HCT116 (cell line): ENCODE data around the gene DUOXA2. TPM values are rescaled to one million over a fixed set of nuclear protein-coding genes. Genes with fewer than 3 reads are reported as not detected.

Source experiments
- ATAC-seq: fragments of 200-7000 bp; cut with Tn5 transposase; 2 replicates; pipeline ENCODE4 v1.9.1; 2020; ENCODE audit warnings: mild to moderate bottlenecking, moderate library complexity
- BruUV-seq: library from RNA; stranded (reverse); fragments of 400-500 nt; replicated peaks from 2 replicates; lab custom pipeline; 2021; lab: Mats Ljungman, UMichigan
- CTCF ChIA-PET: fragments of 300-600 bp; sonication (Branson Sonifier 250); formaldehyde crosslinking; loops from one replicate; lab custom pipeline; 2021; ENCODE audit warnings: antibody characterized with exemption; lab: Charles Lee
- POLR2A ChIA-PET: fragments of 300-600, 350-600 bp; sonication (Branson Sonifier 250); formaldehyde crosslinking; loops from one replicate; lab custom pipeline; 2021; ENCODE audit warnings: antibody characterized with exemption; lab: Charles Lee
- RAD21 ChIA-PET, 2 experiments: fragments of 300-600 bp; sonication (Branson Sonifier 250); formaldehyde crosslinking; loops; one replicate each; lab custom pipeline; 2023; ENCODE audit warnings: low total read pairs in 2 of 2; ENCODE audit not compliant: uncharacterized antibody in 2 of 2, unreplicated experiment in 2 of 2, low non-redundant PET in 1 of 2; lab: Charles Lee
- DNase-seq: peaks from one replicate; pipeline ENCODE4 v3.0.0-alpha.2; 2010; ENCODE audit warnings: low read depth, low spot score
- H2AFZ ChIP-seq: fragments of 200-600 bp; shearing (Covaris generic), sonication (generic); 2 replicates; pipeline ENCODE4 v1.6.1; 2017; ENCODE audit warnings: low read depth, mixed run types, mixed read lengths, antibody characterized with exemption, low read length; ENCODE audit not compliant: poor library complexity, severe bottlenecking
- H3K27ac ChIP-seq: 2 replicates; pipeline ENCODE4 v1.5.1; 2012; ENCODE audit warnings: low read depth, low read length
- H3K27me3 ChIP-seq: fragments of 200-600 bp; sonication (generic); 2 replicates; pipeline ENCODE4 v1.6.1; 2016; ENCODE audit warnings: mixed run types, low read length, mixed read lengths; ENCODE audit not compliant: insufficient read depth
- H3K36me3 ChIP-seq, 2 experiments: fragments of 200-500 bp in 1 of 2; fragments of 200-600 bp in 1 of 2; sonication (Bioruptor generic) in 1 of 2; sonication (generic) in 1 of 2; 2 replicates each; pipeline versions ENCODE4 v1.5.1 to v1.6.1; 2014 to 2016; ENCODE audit warnings: low read length in 2 of 2, inconsistent platforms in 1 of 2, mixed read lengths in 1 of 2, mixed run types in 1 of 2; ENCODE audit not compliant: insufficient read depth in 2 of 2, control insufficient read depth in 1 of 2
- H3K4me1 ChIP-seq, 2 experiments: fragments of 200-600 bp in 1 of 2; sonication (generic) in 1 of 2; 2 replicates each; pipeline versions ENCODE4 v1.5.1 to v1.6.1; 2012 to 2017; ENCODE audit warnings: low read length in 2 of 2, inconsistent platforms in 1 of 2, mild to moderate bottlenecking in 1 of 2, mixed read lengths in 1 of 2, mixed run types in 1 of 2, moderate library complexity in 1 of 2; ENCODE audit not compliant: insufficient read depth in 2 of 2, control insufficient read depth in 1 of 2
- H3K4me2 ChIP-seq: fragments of 200-600 bp; sonication (generic); 2 replicates; pipeline ENCODE4 v1.6.1; 2017; ENCODE audit warnings: mixed run types, low read length, mixed read lengths
- H3K4me3 ChIP-seq, 2 experiments: fragments of 200-600 bp in 1 of 2; sonication (generic) in 1 of 2; replicated peaks in 1 of 2; 2 replicates each; pipeline ENCODE4 v1.5.1; 2011 to 2016; ENCODE audit warnings: low read length in 2 of 2, control low read depth in 1 of 2, low read depth in 1 of 2, mild to moderate bottlenecking in 1 of 2, mixed read lengths in 1 of 2, mixed run types in 1 of 2
- H3K79me2 ChIP-seq: fragments of 200-600 bp; sonication (generic); 2 replicates; pipeline ENCODE4 v1.6.1; 2017; ENCODE audit warnings: mild to moderate bottlenecking, mixed run types, low read length, moderate library complexity, mixed read lengths; ENCODE audit not compliant: insufficient read depth
- H3K9ac ChIP-seq: fragments of 200-600 bp; sonication (generic); 2 replicates; pipeline ENCODE4 v1.6.1; 2016; ENCODE audit warnings: low read length, mixed read lengths
- H3K9me2 ChIP-seq: fragments of 200-600 bp; sonication (generic), shearing (Covaris generic); 2 replicates; pipeline ENCODE4 v1.6.1; 2017; ENCODE audit warnings: mixed run types, mild to moderate bottlenecking, moderate library complexity; ENCODE audit not compliant: insufficient read depth
- H3K9me3 ChIP-seq, 2 experiments: fragments of 200-500 bp in 1 of 2; fragments of 200-600 bp in 1 of 2; sonication (Bioruptor generic) in 1 of 2; sonication (generic) in 1 of 2; 2 replicates each; pipeline ENCODE4 v1.6.1; 2014 to 2017; ENCODE audit warnings: low read length in 2 of 2, mixed read lengths in 2 of 2, inconsistent platforms in 1 of 2, low read depth in 1 of 2, mild to moderate bottlenecking in 1 of 2, mixed run types in 1 of 2, moderate library complexity in 1 of 2; ENCODE audit not compliant: control insufficient read depth in 1 of 2, insufficient read depth in 1 of 2
- H4K20me1 ChIP-seq: fragments of 200-600 bp; sonication (generic), shearing (Covaris generic); 2 replicates; pipeline ENCODE4 v1.6.1; 2017; ENCODE audit warnings: mixed run types, mild to moderate bottlenecking, moderate library complexity; ENCODE audit not compliant: insufficient read depth
- ATF3 ChIP-seq: IDR thresholded peaks from 2 replicates; pipeline ENCODE4 v1.6.1; 2012
- CTCF ChIP-seq, 3 experiments: fragments of 200-600 bp in 1 of 3; sonication (generic) in 1 of 3; IDR thresholded peaks in 2 of 3; conservative IDR thresholded peaks in 1 of 3; 2 replicates each; pipeline ENCODE4 v1.5.1; 2012 to 2017; ENCODE audit warnings: low read depth in 2 of 3, low read length in 2 of 3, antibody characterized with exemption in 1 of 3, borderline replicate concordance in 1 of 3, control low read depth in 1 of 3, mild to moderate bottlenecking in 1 of 3, mixed read lengths in 1 of 3, mixed run types in 1 of 3, moderate library complexity in 1 of 3; ENCODE audit not compliant: insufficient read depth in 1 of 3
- EZH2phosphoT487 ChIP-seq: fragments of 200-600 bp; IDR thresholded peaks from 2 replicates; pipeline ENCODE4 v1.6.1; 2018; ENCODE audit warnings: antibody characterized with exemption, borderline replicate concordance
- FOSL1 ChIP-seq: IDR thresholded peaks from 2 replicates; pipeline ENCODE4 v1.6.1; 2012; ENCODE audit warnings: low read depth
- JUND ChIP-seq: IDR thresholded peaks from 2 replicates; pipeline ENCODE4 v1.6.1; 2012
- MAX ChIP-seq: IDR thresholded peaks from 2 replicates; pipeline ENCODE4 v1.6.1; 2012
- POLR2A ChIP-seq: IDR thresholded peaks from 2 replicates; pipeline ENCODE4 v1.7.0; 2011; ENCODE audit warnings: borderline replicate concordance; ENCODE audit not compliant: insufficient read depth, insufficient read length; ENCODE audit errors: extremely low read depth
- RAD21 ChIP-seq: IDR thresholded peaks from 2 replicates; pipeline ENCODE4 v1.6.1; 2012; ENCODE audit warnings: low read depth, mild to moderate bottlenecking
- REST ChIP-seq: IDR thresholded peaks from 2 replicates; pipeline ENCODE4 v1.6.1; 2012; ENCODE audit warnings: low read depth
- SIN3A ChIP-seq: IDR thresholded peaks from 2 replicates; pipeline ENCODE4 v1.6.1; 2012; ENCODE audit warnings: low read depth
- TCF7L2 ChIP-seq: IDR thresholded peaks from 2 replicates; pipeline ENCODE4 v1.7.0; 2011; ENCODE audit warnings: borderline replicate concordance, inconsistent platforms; ENCODE audit not compliant: insufficient read depth, insufficient read length; ENCODE audit errors: extremely low read depth
- YY1 ChIP-seq: IDR thresholded peaks from 2 replicates; pipeline ENCODE4 v1.6.1; 2011; ENCODE audit warnings: low read length, low read depth, moderate library complexity, mild to moderate bottlenecking; ENCODE audit not compliant: insufficient replicate concordance; ENCODE audit errors: extremely low read depth
- ZBTB33 ChIP-seq: IDR thresholded peaks from 2 replicates; pipeline ENCODE4 v1.6.1; 2011; ENCODE audit warnings: mild to moderate bottlenecking, low read length, moderate library complexity; ENCODE audit not compliant: insufficient replicate concordance; ENCODE audit errors: extremely low read depth
- ZFX ChIP-seq: fragments of 450-650 bp; IDR thresholded peaks from 2 replicates; pipeline ENCODE4 v1.6.1; 2017
- ZNF274 ChIP-seq: fragments of 200-500 bp; sonication (Bioruptor generic); IDR thresholded peaks from 2 replicates; pipeline ENCODE4 v1.6.1; 2014; ENCODE audit warnings: mild to moderate bottlenecking, low read depth, low read length, inconsistent platforms
- intact Hi-C: fragments of 100-400 bp; cut with micrococcal nuclease; formaldehyde crosslinking; loops from 2 replicates; pipeline ENCODE4 v1.10.0; 2022
- total RNA-seq: library from RNA; stranded (reverse); gene quantifications from one replicate; pipeline ENCODE4 v1.2.1, GENCODE V29; 2021; ENCODE audit not compliant: unreplicated experiment

DUOXA2 gene
- total RNA-seq, 1 experiment from 2014 or later = not detected

DNA sequence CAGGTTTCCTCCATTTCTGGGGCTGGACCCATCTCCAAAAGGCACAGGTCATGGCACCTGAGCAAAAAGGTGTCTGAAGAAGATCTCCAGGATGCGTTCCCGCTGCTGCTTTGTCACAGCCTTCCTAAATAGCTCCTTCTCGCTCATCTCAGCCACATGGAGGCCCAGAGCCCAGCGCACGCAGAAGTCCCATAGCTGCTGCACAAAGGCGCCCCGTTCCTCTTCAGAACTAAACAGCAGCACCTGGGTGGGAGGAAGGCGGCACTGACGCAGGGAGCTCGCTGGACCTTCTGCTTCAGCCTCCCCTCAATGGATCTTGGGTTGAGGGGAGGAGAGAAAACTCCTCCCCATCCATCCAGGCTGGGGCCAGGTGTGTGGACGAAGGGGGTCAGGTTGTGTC lies 8.5 kb upstream of the DUOXA2 start (continued):
- TF ChIP-seq TCF7L2 = no peak
- TF ChIP-seq REST = no peak
- TF ChIP-seq EZH2phosphoT487 = no peak

GRCh38 chr15:45106002-45106790 lies 7.9 kb upstream of the DUOXA2 start:
- ChIA-PET POLR2A (no interaction called here), RAD21 (no interaction called here), CTCF (interaction anchor here (2.3 kb wide), 1 partner anchor 12 kb away, joined by 16 read pairs; no protein-coding TSS in a partner anchor)
- Histone ChIP-seq H3K4me3 (no peak overlapping the region), H3K9me2 (no peaks in the 10 kb centered on the region), H3K4me2 (no peak overlapping the region), H3K79me2 (no peaks in the 10 kb centered on the region), H3K9me3 (no peaks in the 10 kb centered on the region), H3K36me3 (no peaks in the 10 kb centered on the region), H3K4me1 (no peaks in the 10 kb centered on the region), H2AFZ (no peak overlapping the region), H3K27ac (no peak overlapping the region), H4K20me1 (no peaks in the 10 kb centered on the region), H3K27me3 (no peaks in the 10 kb centered on the region), H3K9ac (no peak overlapping the region)
- BruUV-seq = no TSS peak
- ATAC-seq (no peak), DNase-seq (no peak)
- intact Hi-C loops = no loop called here
- TF ChIP-seq YY1 (no peak), SIN3A (no peak), ATF3 (no peak), JUND (no peak), FOSL1 (no peak), POLR2A (no peak), ZFX (no peak), RAD21 (no peak), ZBTB33 (no peak), MAX (no peak), CTCF (IDR thresholded peaks at IDR 0.05 in 2 of 3, conservative IDR thresholded peaks at IDR 0.05 in 1 of 3; ENCODE audit: borderline replicate concordance in 1 of 3, insufficient read depth in 1 of 3, low read depth in 2 of 3, low read length in 2 of 3) (no peak), ZNF274 (no peak)
